GM12892 (cell line): ENCODE measurements around the gene SCIN.

Experiments used
- POLR2AphosphoS5 ChIP-seq: IDR thresholded peaks from 2 replicates; pipeline ENCODE4 v1.6.1; 2011; ENCODE audit warnings: low read depth, low read length, control low read depth
- TAF1 ChIP-seq: IDR thresholded peaks from 2 replicates; pipeline ENCODE4 v1.6.1; 2011; ENCODE audit warnings: low read depth, mild to moderate bottlenecking, control low read depth, low read length, borderline replicate concordance

DNA sequence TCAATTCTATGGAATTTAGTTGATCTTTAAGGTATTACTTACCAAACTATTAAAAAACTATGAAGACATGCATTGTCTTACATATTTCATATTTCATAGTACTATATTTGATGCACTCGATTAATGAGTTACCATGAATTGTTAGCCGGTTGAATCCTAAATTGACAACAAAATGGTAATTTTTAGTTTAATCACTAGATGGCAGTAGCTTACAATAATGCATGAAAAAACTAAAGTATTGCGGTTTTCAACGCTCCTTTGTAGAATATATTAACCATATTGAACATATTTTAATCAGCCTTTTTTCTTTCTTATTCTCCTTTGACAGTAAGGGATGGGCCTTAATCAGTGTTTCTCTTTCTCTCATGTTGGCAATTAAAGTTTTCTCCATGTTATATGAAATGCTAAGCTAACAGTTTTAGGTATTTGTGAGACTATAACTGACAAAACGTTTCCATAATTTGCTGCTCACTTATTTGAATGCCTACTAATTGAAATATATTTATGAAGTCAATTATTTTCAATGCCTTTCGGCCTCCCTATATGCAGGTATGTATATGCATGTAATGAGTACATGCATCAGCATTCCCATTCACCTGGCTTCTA, 68.4 kb downstream of the SCIN start:
- TF ChIP-seq POLR2AphosphoS5 = no peak
- TF ChIP-seq TAF1 = no peak
